ENCODE results near the gene NDUFS5.
A peak's percentile ranks its signal among the peaks of the same experiment; 100 is the strongest.
"Not testable (repeated sequence)": the region's sequence is repeated elsewhere in the genome, so short reads cannot be mapped to it uniquely, and the experiment has no call there.

Gene NDUFS5

GRCh38 chr1:39051956-39052355 is 25.8 kb downstream of the NDUFS5 start:
- no peaks in the 10 kb centered on the region for H4K20me1 ChIP-seq
- peak overlapping the region; percentile 89 for H3K4me2 ChIP-seq
- H3K4me1 ChIP-seq = peaks cover 61% of the 10 kb centered on the region
- H3K4me3 ChIP-seq = no peak overlapping the region
- H3K9ac ChIP-seq = no peak overlapping the region
- no peak for TF ChIP-seq Cebpa-rat (IDR thresholded peaks at IDR 0.05)
- no peaks in the 10 kb centered on the region for H3K27me3 ChIP-seq
- no peak overlapping the region for H3K27ac ChIP-seq
- H3K36me3 ChIP-seq = no peaks in the 10 kb centered on the region
- no peaks in the 10 kb centered on the region for H3K9me3 ChIP-seq

- not testable (repeated sequence) for H3K9me3 ChIP-seq, H3K4me2 ChIP-seq, H3K4me3 ChIP-seq, H3K27me3 ChIP-seq, H3K27ac ChIP-seq, H3K36me3 ChIP-seq, H4K20me1 ChIP-seq, H3K9ac ChIP-seq
- H3K4me1 ChIP-seq = peaks cover 31% of the 10 kb centered on the region
These were observed 29.1 kb downstream of the NDUFS5 start for GRCh38 chr1:39055213-39055710.

- not testable (repeated sequence) for H3K27ac ChIP-seq, H3K4me3 ChIP-seq, H3K9me3 ChIP-seq, H3K4me2 ChIP-seq, H3K36me3 ChIP-seq, H4K20me1 ChIP-seq, H3K9ac ChIP-seq, H3K27me3 ChIP-seq
- peaks cover 16% of the 10 kb centered on the region; the same call in 1 of the 2 replicates for H3K4me1 ChIP-seq
These were observed 35.4 kb downstream of the NDUFS5 start for GRCh38 chr1:39061516-39061915.

GRCh38 chr1:39061951-39062350 is 35.8 kb downstream of the NDUFS5 start:
- TF ChIP-seq Cebpa-rat (IDR thresholded peaks at IDR 0.05) = no peak

GRCh38 chr1:39063191-39063590 is 37.0 kb downstream of the NDUFS5 start:
- Histone ChIP-seq H3K9ac (no peak overlapping the region), H3K36me3 (no peaks in the 10 kb centered on the region), H3K27me3 (no peaks in the 10 kb centered on the region), H3K9me3 (no peaks in the 10 kb centered on the region), H3K4me2 (no peak overlapping the region), H3K27ac (no peak overlapping the region), H3K4me3 (no peak overlapping the region), H4K20me1 (no peaks in the 10 kb centered on the region), H3K4me1 (peaks cover 16% of the 10 kb centered on the region; the same call in 1 of the 2 replicates)
- no peak for TF ChIP-seq Cebpa-rat (IDR thresholded peaks at IDR 0.05)

More at GRCh38 chr1:39061951-39062350, 35.8 kb downstream of the NDUFS5 start:
- H3K9me3 ChIP-seq = no peaks in the 10 kb centered on the region
- H4K20me1 ChIP-seq = no peaks in the 10 kb centered on the region
- no peaks in the 10 kb centered on the region for H3K27me3 ChIP-seq
- no peaks in the 10 kb centered on the region for H3K36me3 ChIP-seq
- H3K9ac ChIP-seq = no peak overlapping the region
- H3K4me3 ChIP-seq = no peak overlapping the region
- no peak overlapping the region for H3K27ac ChIP-seq
- H3K4me2 ChIP-seq = no peak overlapping the region
- H3K4me1 ChIP-seq = peaks cover 16% of the 10 kb centered on the region; the same call in 1 of the 2 replicates

- no peaks in the 10 kb centered on the region for H4K20me1 ChIP-seq
- peaks cover 13% of the 10 kb centered on the region; the same call in 1 of the 2 replicates for H3K4me1 ChIP-seq
- H3K4me3 ChIP-seq = no peak overlapping the region
- TF ChIP-seq Cebpa-rat (IDR thresholded peaks at IDR 0.05) = no peak
- H3K9me3 ChIP-seq = no peaks in the 10 kb centered on the region
- peak overlapping the region; percentile 8; the same call in 1 of the 2 replicates for H3K4me2 ChIP-seq
- H3K27ac ChIP-seq = no peak overlapping the region
- H3K36me3 ChIP-seq = no peaks in the 10 kb centered on the region
- H3K9ac ChIP-seq = no peak overlapping the region
- no peaks in the 10 kb centered on the region for H3K27me3 ChIP-seq
These were observed 37.6 kb downstream of the NDUFS5 start for GRCh38 chr1:39063775-39064174.

- Histone ChIP-seq H3K4me3 (no peak overlapping the region), H4K20me1 (no peaks in the 10 kb centered on the region), H3K9ac (no peak overlapping the region), H3K9me3 (no peaks in the 10 kb centered on the region), H3K4me2 (no peak overlapping the region), H3K27me3 (no peaks in the 10 kb centered on the region), H3K36me3 (no peaks in the 10 kb centered on the region), H3K4me1 (peaks cover 13% of the 10 kb centered on the region; the same call in 1 of the 2 replicates), H3K27ac (no peak overlapping the region)
- no peak for TF ChIP-seq Cebpa-rat (IDR thresholded peaks at IDR 0.05)
These were observed 39.4 kb downstream of the NDUFS5 start for GRCh38 chr1:39065542-39065941.

GRCh38 chr1:39068227-39068626 is 42.1 kb downstream of the NDUFS5 start:
- not testable (repeated sequence) for H3K9ac ChIP-seq, H3K27me3 ChIP-seq, H3K4me2 ChIP-seq, H3K27ac ChIP-seq, H3K4me3 ChIP-seq, H3K36me3 ChIP-seq, H3K4me1 ChIP-seq, H4K20me1 ChIP-seq
- peaks cover 25% of the 10 kb centered on the region for H3K9me3 ChIP-seq

GRCh38 chr1:39071557-39071956 is 45.4 kb downstream of the NDUFS5 start:
- H3K27me3 ChIP-seq, H4K20me1 ChIP-seq, H3K4me3 ChIP-seq, H3K27ac ChIP-seq, H3K4me1 ChIP-seq, H3K9ac ChIP-seq, H3K36me3 ChIP-seq, H3K4me2 ChIP-seq: not testable (repeated sequence)
- H3K9me3 ChIP-seq = peaks cover 25% of the 10 kb centered on the region

- Histone ChIP-seq H3K36me3 (no peaks in the 10 kb centered on the region), H3K9me3 (peaks cover 19% of the 10 kb centered on the region), H3K4me3 (no peak overlapping the region), H3K4me2 (no peak overlapping the region), H4K20me1 (no peaks in the 10 kb centered on the region), H3K27ac (no peak overlapping the region), H3K27me3 (peaks cover 15% of the 10 kb centered on the region), H3K4me1 (peaks cover 15% of the 10 kb centered on the region; the same call in 1 of the 2 replicates), H3K9ac (no peak overlapping the region)
- TF ChIP-seq Cebpa-rat (IDR thresholded peaks at IDR 0.05) = no peak
These were observed 50.1 kb downstream of the NDUFS5 start for GRCh38 chr1:39076127-39076798.

GRCh38 chr1:39076799-39077148 is 50.6 kb downstream of the NDUFS5 start:
- Histone ChIP-seq H3K27me3 (peaks cover 20% of the 10 kb centered on the region), H3K36me3 (no peaks in the 10 kb centered on the region), H3K4me1 (peaks cover 15% of the 10 kb centered on the region; the same call in 1 of the 2 replicates), H3K4me3 (no peak overlapping the region), H3K27ac (no peak overlapping the region), H3K4me2 (no peak overlapping the region), H4K20me1 (no peaks in the 10 kb centered on the region), H3K9ac (no peak overlapping the region), H3K9me3 (peaks cover 14% of the 10 kb centered on the region)
- no peak for TF ChIP-seq Cebpa-rat (IDR thresholded peaks at IDR 0.05)
